Activated CD8-positive, alpha-beta T cell treated with anti-CD3 and anti-CD28 coated beads for 36 hours (primary cell): ENCODE measurements around the gene DNM3. TPM values are rescaled to one million over a fixed set of nuclear protein-coding genes. Genes with fewer than 3 reads are reported as not detected.

Experiments used
- ATAC-seq: fragments of 200-7000 bp; cut with Tn5 transposase; one replicate; pipeline ENCODE4 v1.10.0; 2021; ENCODE audit warnings: mild to moderate bottlenecking, moderate library complexity
- CTCF ChIA-PET: fragments of 350-600 bp; sonication (Branson Sonifier 250); formaldehyde crosslinking; loops from one replicate; lab custom pipeline; 2021; ENCODE audit warnings: antibody characterized with exemption; lab: Charles Lee
- POLR2A ChIA-PET: fragments of 350-600 bp; sonication (Branson Sonifier 250); formaldehyde crosslinking; loops from one replicate; lab custom pipeline; 2021; ENCODE audit warnings: antibody characterized with exemption; lab: Charles Lee
- DNase-seq: peaks from one replicate; pipeline ENCODE4 v3.0.0-alpha.2; 2020
- H3K27ac Mint-ChIP-seq: one replicate; pipeline ENCODE4 v1.8.0; 2021; ENCODE audit warnings: mild to moderate bottlenecking, mixed read lengths
- H3K27me3 Mint-ChIP-seq: one replicate; pipeline ENCODE4 v1.8.0; 2021; ENCODE audit warnings: mixed read lengths
- H3K36me3 Mint-ChIP-seq: one replicate; pipeline ENCODE4 v1.8.0; 2021; ENCODE audit warnings: low read depth, mixed read lengths
- H3K4me1 Mint-ChIP-seq: one replicate; pipeline ENCODE4 v1.8.0; 2021; ENCODE audit warnings: low read depth, mixed read lengths
- H3K4me3 Mint-ChIP-seq: one replicate; pipeline ENCODE4 v1.8.0; 2021; ENCODE audit warnings: mild to moderate bottlenecking, moderate library complexity, mixed read lengths
- H3K9me3 Mint-ChIP-seq: one replicate; pipeline ENCODE4 v1.8.0; 2021; ENCODE audit warnings: mixed read lengths
- CTCF ChIP-seq: fragments of 200-600 bp; IDR thresholded peaks from one replicate; pipeline ENCODE4 v1.8.0; 2022; ENCODE audit warnings: antibody characterized with exemption, mild to moderate bottlenecking
- intact Hi-C: fragments of 100-400 bp; cut with micrococcal nuclease; formaldehyde crosslinking; loops from one replicate; pipeline ENCODE4 v1.10.0; 2022
- total RNA-seq, 2 experiments: library from RNA; stranded (reverse); gene quantifications; one replicate each; pipeline ENCODE4 v1.2.3, GENCODE V29; 2021

DNM3 gene
- total RNA-seq, 2 experiments from 2014 or later = 0.58 to 1.1 TPM

GRCh38 chr1:171877701-171878100 lies 36.4 kb downstream of the DNM3 start:
- no peaks in the 10 kb centered on the region for H3K9me3 Mint-ChIP-seq
- H3K36me3 Mint-ChIP-seq = no peaks in the 10 kb centered on the region
- H3K27ac Mint-ChIP-seq = no peak overlapping the region
- H3K4me3 Mint-ChIP-seq = no peak overlapping the region
- ChIA-PET POLR2A (no interaction called here), CTCF (interaction anchor here (1.7 kb wide), 1 partner anchor 37 kb away, joined by 3 read pairs; no protein-coding TSS in a partner anchor)
- H3K4me1 Mint-ChIP-seq = peaks cover 2% of the 10 kb centered on the region
- ATAC-seq (peak; percentile 87), DNase-seq (peak; percentile 7)
- intact Hi-C loops = no loop called here
- TF ChIP-seq CTCF = no peak
- peaks cover 2% of the 10 kb centered on the region for H3K27me3 Mint-ChIP-seq

DNA sequence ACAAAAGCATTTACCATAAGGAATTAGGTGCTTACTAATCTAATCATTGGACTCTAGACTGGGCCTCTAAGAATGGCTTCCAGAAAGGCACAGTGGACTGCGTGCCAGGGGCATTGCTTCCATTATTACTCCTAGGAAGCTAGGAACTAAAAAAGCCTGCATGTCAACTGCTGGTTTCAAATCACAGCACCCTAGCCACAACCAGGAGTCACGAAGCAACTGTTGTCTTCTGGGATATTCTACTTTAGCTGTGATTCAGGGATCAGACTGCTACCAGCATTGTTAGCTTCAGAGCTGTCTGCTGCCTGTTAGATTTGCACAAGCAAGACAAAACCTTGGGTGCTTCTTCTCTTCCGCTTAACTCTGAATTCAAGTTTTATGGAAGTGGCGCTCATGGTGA lies 38.3 kb downstream of the DNM3 start:
- DNase-seq = no peak
- no peak for TF ChIP-seq CTCF
- H3K36me3 Mint-ChIP-seq = no peaks in the 10 kb centered on the region
- ChIA-PET CTCF (no interaction called here), POLR2A (no interaction called here)
- H3K4me1 Mint-ChIP-seq = peaks cover 9% of the 10 kb centered on the region
- H3K4me3 Mint-ChIP-seq = no peak overlapping the region
- H3K9me3 Mint-ChIP-seq = no peaks in the 10 kb centered on the region
- ATAC-seq = no peak
- no peak overlapping the region for H3K27ac Mint-ChIP-seq
- H3K27me3 Mint-ChIP-seq = no peaks in the 10 kb centered on the region
- intact Hi-C loops = no loop called here

- H3K36me3 Mint-ChIP-seq = no peaks in the 10 kb centered on the region
- DNase-seq = no peak
- ATAC-seq = no peak
- TF ChIP-seq CTCF = no peak
- H3K4me1 Mint-ChIP-seq = peaks cover 9% of the 10 kb centered on the region
- no peaks in the 10 kb centered on the region for H3K27me3 Mint-ChIP-seq
- CTCF ChIA-PET = no interaction called here
- H3K27ac Mint-ChIP-seq = no peak overlapping the region
- H3K9me3 Mint-ChIP-seq = no peaks in the 10 kb centered on the region
- H3K4me3 Mint-ChIP-seq = no peak overlapping the region
- intact Hi-C loops = no loop called here
- POLR2A ChIA-PET = no interaction called here
Measured at GRCh38 chr1:171881442-171881841, 40.1 kb downstream of the DNM3 start.

GRCh38 chr1:171883849-171884248 lies 42.6 kb downstream of the DNM3 start:
- DNase-seq = peak; percentile 16
- CTCF ChIA-PET = interaction anchor here (1.4 kb wide), 1 partner anchor 10 kb away, joined by 3 read pairs; no protein-coding TSS in a partner anchor
- POLR2A ChIA-PET = no interaction called here
- Mint-ChIP-seq H3K27ac (no peak overlapping the region), H3K4me3 (no peak overlapping the region), H3K36me3 (no peaks in the 10 kb centered on the region), H3K9me3 (no peaks in the 10 kb centered on the region), H3K4me1 (peaks cover 7% of the 10 kb centered on the region), H3K27me3 (no peaks in the 10 kb centered on the region)
- intact Hi-C loops = no loop called here
- no peak for TF ChIP-seq CTCF
- peak; percentile 47 for ATAC-seq

DNA sequence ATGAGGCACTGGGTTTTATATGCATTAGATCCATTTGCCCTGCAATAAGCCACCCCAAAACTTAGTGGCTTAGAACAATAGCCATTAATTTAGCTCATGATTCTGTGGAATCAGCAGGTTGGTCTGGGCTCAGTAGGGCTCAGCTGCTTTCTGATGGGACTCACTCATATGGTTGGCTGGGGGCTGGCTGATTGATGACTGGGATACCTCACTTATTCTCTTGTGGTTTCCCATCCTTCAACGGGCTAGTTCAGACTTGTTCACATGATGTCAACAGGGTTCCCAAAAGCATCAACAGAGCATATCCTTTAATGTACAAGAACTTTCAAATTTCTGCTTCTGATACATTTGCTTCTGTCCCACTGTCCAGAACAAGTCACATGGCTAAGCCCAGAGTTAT lies 43.2 kb downstream of the DNM3 start:
- no peaks in the 10 kb centered on the region for H3K36me3 Mint-ChIP-seq
- H3K9me3 Mint-ChIP-seq = no peaks in the 10 kb centered on the region
- POLR2A ChIA-PET = no interaction called here
- ATAC-seq = peak; percentile 37
- TF ChIP-seq CTCF = no peak
- H3K27ac Mint-ChIP-seq = no peak overlapping the region
- H3K4me3 Mint-ChIP-seq = no peak overlapping the region
- peaks cover 7% of the 10 kb centered on the region for H3K4me1 Mint-ChIP-seq
- DNase-seq = peak; percentile 13
- no peaks in the 10 kb centered on the region for H3K27me3 Mint-ChIP-seq
- CTCF ChIA-PET = interaction anchor here (1.4 kb wide), 1 partner anchor 10 kb away, joined by 3 read pairs; no protein-coding TSS in a partner anchor
- intact Hi-C loops = no loop called here
